Cardiac septum (tissue), 1 donor: ENCODE measurements around the gene CLIP3. TPM values are rescaled to one million over a fixed set of nuclear protein-coding genes. Genes with fewer than 3 reads are reported as not detected.
A peak's percentile ranks its signal among the peaks of the same experiment; 100 is the strongest.
"Not testable (repeated sequence)": the region's sequence is repeated elsewhere in the genome, so short reads cannot be mapped to it uniquely, and the experiment has no call there.

Source experiments
- DNase-seq: peaks from one replicate; pipeline ENCODE4 v3.0.0-alpha.2; 2020; ENCODE audit warnings: low spot score
- intact Hi-C: fragments of 100-400 bp; cut with DNase I; formaldehyde crosslinking; loops from one replicate; pipeline ENCODE4 v1.14.0; 2022
- total RNA-seq: library from RNA; stranded (reverse); fragmentation: NEBNext Ultra II Directional; extraction: Animal tissue kit (Norgen Biotek cat#: 25700); gene quantifications from one replicate; pipeline ENCODE4 v1.2.1, GENCODE V29; 2021
- donor health status: DM: no; HTN: no; CAD: no.

The CLIP3 gene
- total RNA-seq, 1 donor from 2014 or later = 7.1 TPM

DNA sequence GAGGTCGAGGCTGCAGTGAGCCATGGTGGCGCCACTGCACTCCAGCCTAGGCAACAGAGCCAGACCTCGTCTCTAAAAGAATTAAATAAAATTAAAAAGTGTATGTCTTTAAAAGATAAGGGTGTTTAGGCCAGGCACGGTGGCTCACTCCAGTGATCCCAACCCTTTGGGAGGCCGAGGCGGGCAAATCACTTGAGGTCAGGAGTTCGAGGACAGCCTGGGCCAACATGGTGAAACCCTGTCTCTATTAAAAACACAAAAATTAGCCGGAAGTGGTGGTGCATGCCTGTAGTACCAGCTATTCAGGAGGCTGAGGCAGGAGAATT, 45.1 kb downstream of the CLIP3 start:
- no peak for DNase-seq
- intact Hi-C loops = no loop called here

- intact Hi-C loops = no loop called here
Observed at GRCh38 chr19:35986664-35987570, 45.8 kb downstream of the CLIP3 start.

DNA sequence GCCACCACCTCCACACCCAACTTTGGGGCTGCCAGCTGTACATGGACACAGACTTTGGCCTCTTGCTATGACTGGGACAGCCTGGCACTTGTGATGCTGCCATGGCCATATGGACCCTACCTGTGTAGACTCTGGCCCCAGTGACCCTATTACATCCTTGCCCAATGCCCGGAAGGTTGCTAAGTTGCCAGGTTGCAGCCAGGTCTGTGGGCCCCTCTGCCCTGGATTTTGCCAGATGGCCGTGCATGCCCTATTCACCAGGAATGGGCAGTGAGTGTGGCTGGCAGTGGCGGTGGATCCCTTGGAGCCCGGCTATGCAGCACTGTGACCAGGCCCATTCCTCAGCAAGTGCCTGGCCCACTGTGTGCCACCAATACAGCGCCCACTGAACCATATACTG, 46.6 kb downstream of the CLIP3 start:
- intact Hi-C loops = no loop called here
- DNase-seq = no peak

More at GRCh38 chr19:35986664-35987570, 45.8 kb downstream of the CLIP3 start:
- peak; percentile 79 for DNase-seq

DNA sequence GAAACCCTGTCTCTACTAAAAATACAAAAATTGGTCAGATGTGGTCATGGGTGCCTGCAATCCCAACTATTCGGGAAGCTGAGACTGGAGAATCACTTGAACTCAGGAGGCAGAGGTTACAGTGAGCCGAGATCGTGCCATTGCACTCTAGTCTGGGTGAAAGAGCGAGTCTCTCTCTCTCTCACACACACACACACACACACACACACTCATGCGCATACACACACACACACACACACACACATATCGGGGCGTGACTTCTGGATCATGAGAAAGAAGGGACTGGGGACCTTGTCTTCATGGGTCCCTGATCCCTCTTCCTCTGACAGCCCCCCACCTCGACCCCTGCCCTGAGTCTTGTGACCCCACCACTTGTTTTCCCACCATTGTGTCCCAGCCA, 49.5 kb downstream of the CLIP3 start:
- intact Hi-C loops = no loop called here
- no peak for DNase-seq

DNA sequence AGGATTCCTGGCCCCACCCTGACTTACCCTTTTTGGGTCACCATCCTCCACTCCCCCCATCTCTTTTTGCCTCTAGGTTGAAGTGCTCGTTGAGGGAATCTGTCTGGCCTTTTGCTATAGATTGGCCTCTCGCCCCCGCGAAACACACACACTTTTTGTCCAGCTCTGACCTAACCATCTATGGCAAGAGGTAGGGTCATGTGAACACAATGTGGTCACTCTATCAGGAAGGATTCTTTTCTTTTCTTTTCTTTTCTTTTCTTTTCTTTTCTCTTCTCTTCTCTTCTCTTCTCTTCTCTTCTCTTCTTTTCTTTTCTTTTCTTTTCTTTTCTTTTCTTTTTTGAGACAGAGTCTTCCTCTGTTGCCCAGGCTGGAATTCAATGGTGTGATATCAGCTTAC, 51.7 kb downstream of the CLIP3 start:
- intact Hi-C loops = not testable (repeated sequence)

DNA sequence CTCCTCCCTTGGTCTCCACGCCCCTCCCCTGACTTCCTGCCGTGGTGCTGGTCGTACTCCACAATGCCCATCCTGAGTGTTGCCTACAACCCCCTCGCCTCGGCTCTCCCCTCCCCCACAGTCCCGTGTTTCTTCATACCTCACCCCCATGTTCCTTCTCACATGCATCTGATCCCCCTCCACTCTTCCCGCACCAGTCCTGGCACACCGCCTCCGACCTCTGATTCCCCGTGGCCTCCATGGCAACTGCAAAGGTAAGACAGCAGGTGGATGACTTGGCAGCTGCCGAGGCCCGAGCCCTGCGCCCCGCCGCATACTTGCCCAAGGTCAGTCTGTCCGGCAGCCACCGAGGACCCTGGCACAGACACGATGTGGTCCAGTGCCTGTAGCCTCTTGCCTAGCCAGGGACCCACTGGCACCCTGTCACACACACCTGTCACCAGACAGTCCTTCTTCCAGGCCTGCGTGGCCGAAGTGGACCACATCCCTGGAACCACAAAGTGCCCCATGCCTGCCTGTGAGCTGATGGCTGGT, 53.8 kb downstream of the CLIP3 start:
- intact Hi-C loops = no loop called here
- no peak for DNase-seq

More for the DNA sequence above, 51.7 kb downstream of the CLIP3 start:
- DNase-seq = not testable (repeated sequence)

DNA sequence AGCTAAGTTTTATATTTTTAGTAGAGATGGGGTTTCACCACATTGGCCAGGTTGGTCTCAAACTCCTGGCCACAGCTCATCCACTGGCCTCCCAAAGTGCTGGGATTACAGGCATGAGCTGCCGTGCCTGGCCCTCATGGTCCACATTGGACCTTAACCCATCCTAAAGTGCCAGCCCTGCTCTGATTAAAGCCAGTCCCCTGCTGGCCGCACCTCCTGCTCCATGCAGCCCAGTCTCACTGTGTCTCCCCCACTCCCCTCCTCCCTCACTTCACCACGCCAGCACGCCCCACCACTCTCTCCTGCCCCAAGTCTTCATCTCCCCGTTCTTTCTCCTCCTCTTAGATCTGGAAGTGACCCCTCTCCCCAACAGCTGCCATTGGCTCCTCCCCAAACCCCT, 54.4 kb downstream of the CLIP3 start:
- no peak for DNase-seq
- intact Hi-C loops = no loop called here

- no peak for DNase-seq
- intact Hi-C loops = no loop called here
Observed at GRCh38 chr19:35977446-35978222, 55.0 kb downstream of the CLIP3 start.

DNA sequence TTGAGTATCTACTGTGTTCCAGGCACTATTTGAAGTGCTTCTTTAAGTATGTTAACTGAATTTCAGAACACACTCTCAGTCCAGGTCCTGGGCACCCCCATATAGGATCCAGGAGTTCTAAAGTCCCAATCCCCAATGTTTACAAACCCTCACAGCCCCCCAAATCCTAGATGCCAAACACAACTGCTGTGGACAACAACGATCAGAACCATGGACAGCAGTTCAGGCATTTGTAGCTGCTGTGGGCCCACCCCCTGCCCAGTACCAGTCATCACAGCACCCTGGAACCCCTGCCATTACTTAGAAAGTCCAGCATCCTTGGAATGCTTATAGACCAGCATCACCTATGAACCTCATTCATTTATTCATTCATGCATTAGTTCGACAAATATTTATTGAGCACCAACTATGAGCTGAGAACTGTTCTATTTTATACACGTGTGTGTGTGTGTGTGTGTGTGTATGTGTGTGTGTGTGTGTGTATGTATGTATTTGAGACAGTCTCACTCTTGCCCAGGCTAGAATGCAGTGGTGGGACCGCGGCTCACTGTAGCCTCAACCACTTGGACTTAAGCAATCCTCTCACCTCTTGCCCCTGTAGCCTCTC, 57.0 kb downstream of the CLIP3 start:
- intact Hi-C loops = no loop called here
- no peak for DNase-seq

DNA sequence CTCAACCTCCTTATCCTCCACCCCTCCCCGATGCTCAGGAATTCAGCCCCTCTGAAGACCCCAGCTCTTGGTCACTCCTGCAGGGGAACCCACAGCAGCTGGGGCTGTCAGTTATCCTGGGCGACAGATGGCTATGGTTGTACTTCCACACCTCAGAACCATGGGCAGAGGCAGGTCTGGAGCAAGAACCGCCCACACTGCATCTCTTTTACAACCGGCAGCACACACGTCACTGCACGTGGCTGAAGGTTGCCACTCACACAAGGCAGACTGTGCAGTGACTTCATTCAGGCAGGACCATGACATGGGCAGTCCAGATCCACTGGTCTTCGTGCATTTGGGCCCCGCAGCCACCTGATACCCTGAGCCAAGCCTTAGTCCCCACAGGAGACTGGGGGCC, 59.2 kb downstream of the CLIP3 start:
- intact Hi-C loops = no loop called here
- DNase-seq = no peak

DNA sequence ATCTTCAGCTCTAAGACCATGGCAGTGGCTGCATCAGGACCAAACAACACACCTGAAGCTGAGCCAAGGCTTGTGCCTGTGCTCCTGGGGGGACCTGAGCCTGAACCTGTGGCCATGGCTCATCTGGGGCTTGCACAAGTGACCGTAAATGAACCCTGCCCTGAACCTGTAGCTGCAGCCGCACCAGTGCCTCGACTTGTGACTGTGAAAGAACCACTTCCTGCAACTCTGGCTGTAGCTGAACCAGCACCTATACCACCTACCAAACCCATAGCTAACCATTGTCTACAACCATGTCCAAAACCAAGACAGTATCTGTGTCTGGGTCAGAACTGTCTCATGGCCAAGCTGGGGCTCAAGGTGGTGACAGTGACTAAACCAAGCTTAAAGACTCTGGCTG, 65.9 kb downstream of the CLIP3 start:
- intact Hi-C loops = no loop called here
- DNase-seq = no peak

Other genes starting within 250 kb of the CLIP3 start
- not detected for gene PRODH2, start 220.0 kb downstream of the CLIP3 start, total RNA-seq
- not detected for gene NPHS1, start 180.4 kb downstream of the CLIP3 start, total RNA-seq
- not detected for gene KIRREL2, start 176.0 kb downstream of the CLIP3 start, total RNA-seq
- gene APLP1, start 164.3 kb downstream of the CLIP3 start, total RNA-seq = 39.9 TPM
- gene NFKBID, start 132.3 kb downstream of the CLIP3 start, total RNA-seq = 3.1 TPM
- 5.4 TPM for gene HCST, start 130.3 kb downstream of the CLIP3 start, total RNA-seq
- 16.9 TPM for gene TYROBP, start 124.6 kb downstream of the CLIP3 start, total RNA-seq
- gene LRFN3, start 96.5 kb downstream of the CLIP3 start, total RNA-seq = 8.8 TPM
- 11.0 TPM for gene SDHAF1, start 37.7 kb downstream of the CLIP3 start, total RNA-seq
- 0.13 TPM for gene SYNE4, start 24.1 kb downstream of the CLIP3 start, total RNA-seq
- gene ALKBH6, start 18.7 kb downstream of the CLIP3 start, total RNA-seq = 10.9 TPM
- gene THAP8, start 21.4 kb upstream of the CLIP3 start, total RNA-seq = 3.9 TPM
- gene WDR62, start 22.0 kb upstream of the CLIP3 start, total RNA-seq = 6.1 TPM
- gene OVOL3, start 78.3 kb upstream of the CLIP3 start, total RNA-seq = not detected
- 98.7 TPM for gene POLR2I, start 82.0 kb upstream of the CLIP3 start, total RNA-seq
- gene TBCB, start 82.6 kb upstream of the CLIP3 start, total RNA-seq = 142 TPM
- gene CAPNS1, start 107.2 kb upstream of the CLIP3 start, total RNA-seq = 892 TPM
- gene COX7A1, start 119.6 kb upstream of the CLIP3 start, total RNA-seq = 1,917 TPM
- gene ZNF565, start 181.8 kb upstream of the CLIP3 start, total RNA-seq = 4.0 TPM
- 38.6 TPM for gene ZNF146, start 182.2 kb upstream of the CLIP3 start, total RNA-seq